KMS-11 (cell line): ENCODE measurements around the gene RGS2.

Experiments
- H2AFZ ChIP-seq: fragments of 200-600 bp; sonication (generic); 2 replicates; pipeline ENCODE4 v1.6.1; 2016; ENCODE audit warnings: antibody characterized with exemption, mixed run types, low read depth
- H3K27ac ChIP-seq: fragments of 200-600 bp; sonication (generic); 2 replicates; pipeline ENCODE4 v1.6.1; 2016; ENCODE audit warnings: mild to moderate bottlenecking, mixed run types
- H3K27me3 ChIP-seq: fragments of 200-600 bp; sonication (generic); 2 replicates; pipeline ENCODE4 v1.6.1; 2017; ENCODE audit warnings: mild to moderate bottlenecking, low read depth, mixed run types, moderate library complexity; ENCODE audit not compliant: insufficient read depth
- H3K36me3 ChIP-seq: fragments of 200-600 bp; sonication (generic); 2 replicates; pipeline ENCODE4 v1.6.1; 2017; ENCODE audit warnings: mild to moderate bottlenecking, mixed run types; ENCODE audit not compliant: insufficient read depth
- H3K4me1 ChIP-seq: fragments of 200-600 bp; sonication (generic); 2 replicates; pipeline ENCODE4 v1.6.1; 2016; ENCODE audit warnings: mild to moderate bottlenecking, low read depth, mixed run types; ENCODE audit not compliant: poor library complexity, severe bottlenecking
- H3K4me2 ChIP-seq: fragments of 200-600 bp; sonication (generic); 2 replicates; pipeline ENCODE4 v1.7.0; 2016; ENCODE audit warnings: mild to moderate bottlenecking, mixed run types
- H3K4me3 ChIP-seq: fragments of 200-600 bp; sonication (generic); IDR thresholded peaks from 2 replicates; pipeline ENCODE4 v1.6.1; 2017; ENCODE audit warnings: low read depth, low read length, mixed read lengths; ENCODE audit not compliant: insufficient read depth
- H3K79me2 ChIP-seq: fragments of 200-600 bp; sonication (generic); 2 replicates; pipeline ENCODE4 v1.6.1; 2016; ENCODE audit warnings: low read depth, mixed run types; ENCODE audit not compliant: insufficient read depth
- H3K9ac ChIP-seq: fragments of 200-600 bp; sonication (generic); 2 replicates; pipeline ENCODE4 v1.6.1; 2016; ENCODE audit warnings: mild to moderate bottlenecking, mixed run types
- H4K20me1 ChIP-seq: fragments of 200-600 bp; sonication (generic); 2 replicates; pipeline ENCODE4 v1.6.1; 2016; ENCODE audit warnings: mild to moderate bottlenecking, mixed run types; ENCODE audit not compliant: insufficient read depth
- TF ChIP-seq, protein P1 (sequence below): fragments of 200-600 bp; sonication (generic); conservative IDR thresholded peaks from 2 replicates; pipeline ENCODE4 v1.6.1; 2017; ENCODE audit warnings: low read depth, mild to moderate bottlenecking, antibody characterized with exemption, low read length, moderate library complexity, mixed read lengths

The RGS2 gene

GRCh38 chr1:192776206-192776605 lies 32.6 kb upstream of the RGS2 start:
- Histone ChIP-seq H3K4me3 (no peak overlapping the region), H3K27me3 (no peaks in the 10 kb centered on the region), H4K20me1 (no peaks in the 10 kb centered on the region), H3K9ac (no peak overlapping the region), H3K79me2 (no peaks in the 10 kb centered on the region), H3K36me3 (no peaks in the 10 kb centered on the region), H3K4me1 (no peaks in the 10 kb centered on the region), H2AFZ (no peak overlapping the region), H3K4me2 (no peak overlapping the region), H3K27ac (no peak overlapping the region)
- TF ChIP-seq, protein P1, sequence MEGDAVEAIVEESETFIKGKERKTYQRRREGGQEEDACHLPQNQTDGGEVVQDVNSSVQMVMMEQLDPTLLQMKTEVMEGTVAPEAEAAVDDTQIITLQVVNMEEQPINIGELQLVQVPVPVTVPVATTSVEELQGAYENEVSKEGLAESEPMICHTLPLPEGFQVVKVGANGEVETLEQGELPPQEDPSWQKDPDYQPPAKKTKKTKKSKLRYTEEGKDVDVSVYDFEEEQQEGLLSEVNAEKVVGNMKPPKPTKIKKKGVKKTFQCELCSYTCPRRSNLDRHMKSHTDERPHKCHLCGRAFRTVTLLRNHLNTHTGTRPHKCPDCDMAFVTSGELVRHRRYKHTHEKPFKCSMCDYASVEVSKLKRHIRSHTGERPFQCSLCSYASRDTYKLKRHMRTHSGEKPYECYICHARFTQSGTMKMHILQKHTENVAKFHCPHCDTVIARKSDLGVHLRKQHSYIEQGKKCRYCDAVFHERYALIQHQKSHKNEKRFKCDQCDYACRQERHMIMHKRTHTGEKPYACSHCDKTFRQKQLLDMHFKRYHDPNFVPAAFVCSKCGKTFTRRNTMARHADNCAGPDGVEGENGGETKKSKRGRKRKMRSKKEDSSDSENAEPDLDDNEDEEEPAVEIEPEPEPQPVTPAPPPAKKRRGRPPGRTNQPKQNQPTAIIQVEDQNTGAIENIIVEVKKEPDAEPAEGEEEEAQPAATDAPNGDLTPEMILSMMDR: no peak

DNA sequence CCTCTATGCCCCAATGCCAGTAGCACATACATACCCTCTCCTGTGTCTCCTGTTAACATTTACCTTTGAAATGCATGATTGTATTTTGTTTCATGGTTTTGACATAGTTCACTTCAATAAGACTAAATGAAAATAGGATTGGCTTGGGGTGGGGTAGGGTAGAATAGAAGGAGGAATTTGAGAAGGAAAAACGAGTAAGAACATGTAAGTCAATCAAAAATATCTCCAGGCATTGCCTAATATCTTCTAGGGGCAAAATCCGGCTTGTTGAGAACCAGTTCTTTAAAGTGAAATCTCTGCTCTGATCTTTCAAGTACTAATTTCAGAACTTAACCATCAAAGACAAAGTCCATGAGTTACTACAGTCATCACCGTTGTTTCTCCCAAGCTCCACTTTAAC lies 31.8 kb upstream of the RGS2 start:
- no peak overlapping the region for H3K9ac ChIP-seq
- no peak overlapping the region for H3K4me3 ChIP-seq
- no peaks in the 10 kb centered on the region for H3K4me1 ChIP-seq
- H3K27me3 ChIP-seq: no peaks in the 10 kb centered on the region
- no peaks in the 10 kb centered on the region for H3K79me2 ChIP-seq
- H4K20me1 ChIP-seq: no peaks in the 10 kb centered on the region
- TF ChIP-seq, protein P1: no peak
- no peak overlapping the region for H3K27ac ChIP-seq
- no peaks in the 10 kb centered on the region for H3K36me3 ChIP-seq
- H2AFZ ChIP-seq: no peak overlapping the region
- H3K4me2 ChIP-seq: no peak overlapping the region

DNA sequence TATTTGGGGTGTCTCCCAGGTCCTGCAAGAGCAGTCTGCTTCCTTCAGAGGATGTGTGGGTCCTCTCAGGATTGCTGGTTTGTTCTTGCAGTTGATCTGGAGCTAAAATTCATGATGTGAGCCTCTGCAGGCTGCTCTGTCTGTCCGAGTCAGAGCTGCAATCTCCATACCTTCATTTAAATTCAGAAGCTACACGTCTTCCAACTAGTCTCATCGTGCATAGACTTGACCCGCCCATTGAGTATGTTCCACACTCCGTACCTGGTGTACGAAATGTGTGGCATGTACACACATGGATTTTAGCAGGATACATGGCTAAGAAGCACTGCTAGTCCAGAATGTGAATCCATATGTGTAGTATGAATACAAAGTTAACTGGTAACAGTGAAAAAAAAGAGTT lies 25.0 kb upstream of the RGS2 start:
- Histone ChIP-seq H3K79me2 (no peaks in the 10 kb centered on the region), H3K4me1 (no peaks in the 10 kb centered on the region), H3K4me3 (no peak overlapping the region), H3K27ac (no peak overlapping the region), H3K27me3 (no peaks in the 10 kb centered on the region), H2AFZ (no peak overlapping the region), H4K20me1 (no peaks in the 10 kb centered on the region), H3K4me2 (no peak overlapping the region), H3K36me3 (no peaks in the 10 kb centered on the region), H3K9ac (no peak overlapping the region)
- TF ChIP-seq, protein P1: no peak

GRCh38 chr1:192784397-192784796 lies 24.4 kb upstream of the RGS2 start:
- no peaks in the 10 kb centered on the region for H3K79me2 ChIP-seq
- no peak overlapping the region for H3K27ac ChIP-seq
- no peak overlapping the region for H2AFZ ChIP-seq
- no peaks in the 10 kb centered on the region for H3K27me3 ChIP-seq
- no peak overlapping the region for H3K4me2 ChIP-seq
- no peaks in the 10 kb centered on the region for H4K20me1 ChIP-seq
- no peaks in the 10 kb centered on the region for H3K36me3 ChIP-seq
- no peak overlapping the region for H3K9ac ChIP-seq
- H3K4me1 ChIP-seq: no peaks in the 10 kb centered on the region
- H3K4me3 ChIP-seq: no peak overlapping the region
- TF ChIP-seq, protein P1: no peak

DNA sequence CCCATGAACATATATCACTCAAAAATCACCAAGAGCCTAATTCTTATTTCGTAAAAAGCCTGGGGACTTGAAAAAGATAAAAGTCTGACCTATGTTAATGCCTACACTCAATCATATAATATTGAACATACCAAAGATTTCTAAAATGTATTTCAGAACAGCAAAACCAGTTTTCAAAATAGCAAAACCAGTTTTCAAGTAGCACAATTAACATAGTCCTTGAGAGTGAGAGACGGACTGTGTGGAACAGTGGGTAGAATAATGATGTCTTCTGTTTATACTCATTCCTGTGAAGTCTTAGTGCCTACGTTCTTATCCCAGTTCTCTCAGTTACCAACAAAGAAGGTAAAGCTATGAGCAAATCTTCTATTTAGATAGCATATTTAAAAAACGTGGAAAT lies 22.3 kb upstream of the RGS2 start:
- H4K20me1 ChIP-seq: no peaks in the 10 kb centered on the region
- H3K36me3 ChIP-seq: no peaks in the 10 kb centered on the region
- TF ChIP-seq, protein P1: no peak
- H3K27me3 ChIP-seq: no peaks in the 10 kb centered on the region
- H3K4me1 ChIP-seq: no peaks in the 10 kb centered on the region
- H3K9ac ChIP-seq: no peak overlapping the region
- H3K27ac ChIP-seq: no peak overlapping the region
- no peaks in the 10 kb centered on the region for H3K79me2 ChIP-seq
- no peak overlapping the region for H3K4me3 ChIP-seq
- no peak overlapping the region for H2AFZ ChIP-seq
- no peak overlapping the region for H3K4me2 ChIP-seq
